ENCODE measurements around the gene ATP8A1.

The ATP8A1 gene

GRCh38 chr4:42562016-42562415 is 94.9 kb downstream of the ATP8A1 start:
- DNase-seq = no peak

DNA sequence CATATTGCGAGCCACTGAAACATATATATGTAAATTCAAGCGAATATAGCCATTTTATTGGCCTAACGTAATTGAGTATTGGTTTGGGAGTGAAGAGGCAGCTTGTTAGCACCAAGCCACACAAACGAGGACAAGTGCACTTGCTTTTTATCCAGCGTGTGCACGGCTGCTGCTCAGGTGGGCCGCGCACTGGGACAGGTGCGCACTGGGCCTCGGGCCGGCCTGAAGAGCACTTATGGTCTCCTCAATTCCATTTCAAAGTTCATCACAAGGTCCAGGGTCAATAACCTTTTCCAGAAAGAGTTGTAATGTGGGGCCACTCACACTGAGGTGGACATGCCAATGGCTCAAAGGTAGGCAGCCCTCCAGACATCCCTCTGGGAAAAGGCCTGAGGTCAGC is 95.9 kb downstream of the ATP8A1 start:
- no peak for DNase-seq

DNA sequence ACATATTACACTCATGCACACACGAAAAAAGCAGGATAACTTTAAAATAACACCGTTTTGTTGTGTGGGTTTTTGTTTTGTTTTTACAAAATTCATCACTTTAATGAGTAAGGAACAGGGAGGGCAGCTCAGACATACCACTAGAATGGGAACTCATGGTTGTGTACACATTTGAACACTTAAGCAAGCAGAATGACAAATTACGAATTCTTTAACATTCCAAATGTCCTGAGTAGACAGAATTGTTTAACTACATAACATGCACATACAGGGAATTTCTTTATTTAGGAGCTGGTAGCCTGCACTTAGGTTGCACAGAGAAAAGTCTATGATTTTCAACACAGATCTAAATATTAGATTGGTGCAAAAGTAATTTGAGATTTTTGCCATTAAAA is 96.4 kb downstream of the ATP8A1 start:
- no peak for DNase-seq

- no peak for DNase-seq
These were observed 98.7 kb downstream of the ATP8A1 start for GRCh38 chr4:42558156-42558555.

DNA sequence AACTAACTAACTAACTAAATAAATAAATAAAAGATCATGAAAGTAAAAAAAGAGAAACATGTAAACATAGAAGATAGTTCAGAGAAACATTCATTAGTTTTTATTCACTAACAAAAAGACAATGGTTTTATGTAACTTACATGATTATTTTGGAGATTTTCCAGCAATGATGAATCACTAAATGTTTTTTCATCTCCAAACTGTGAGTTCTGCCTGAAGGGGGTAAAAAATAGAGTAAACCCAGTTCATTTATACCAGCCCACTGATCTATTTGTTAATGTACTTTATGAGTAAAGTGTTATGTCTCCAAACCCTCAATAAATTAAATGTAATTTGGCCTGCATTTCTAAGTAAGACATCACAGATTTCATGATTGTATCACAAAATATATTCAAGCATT is 101.1 kb downstream of the ATP8A1 start:
- DNase-seq = peak; percentile 27

- no peak for DNase-seq
These were observed 102.8 kb downstream of the ATP8A1 start for GRCh38 chr4:42554072-42554471.

DNA sequence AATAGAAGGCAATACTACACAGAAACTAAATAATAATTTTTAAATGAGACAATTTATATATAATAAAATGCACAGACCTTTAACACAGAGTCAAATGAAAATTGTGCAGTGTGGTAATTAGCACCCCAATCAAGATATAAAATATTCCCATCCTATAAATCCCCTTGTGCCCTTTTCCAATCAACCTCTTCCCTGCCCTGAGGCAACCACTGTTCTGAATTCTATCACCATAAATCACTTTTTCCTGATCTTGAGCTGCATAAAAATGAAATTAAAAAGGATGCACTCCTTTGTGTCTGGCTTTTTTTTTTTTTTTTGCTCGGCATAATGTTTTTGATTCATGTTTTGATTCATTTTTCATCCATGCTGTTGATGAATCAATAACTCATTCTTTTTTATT is 107.0 kb downstream of the ATP8A1 start:
- no peak for DNase-seq

DNA sequence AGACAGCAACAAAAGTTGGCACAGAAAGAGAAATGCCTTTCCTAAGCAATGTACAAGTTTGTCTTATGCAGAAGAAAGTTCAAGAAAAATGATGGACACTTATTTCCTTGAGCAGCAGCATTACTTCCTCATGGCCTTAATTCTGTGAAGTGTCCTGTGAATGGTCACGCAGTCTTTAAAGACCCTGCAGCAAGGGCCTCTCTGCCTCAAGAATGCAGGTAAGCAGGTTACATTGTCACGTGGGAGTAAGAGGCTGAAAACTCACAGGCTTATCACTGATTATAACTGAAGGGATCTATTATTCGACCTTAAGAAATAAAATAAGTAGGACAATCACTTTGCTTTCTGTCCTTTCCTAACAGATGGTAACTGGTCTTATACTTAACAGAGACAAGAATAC is 109.1 kb downstream of the ATP8A1 start:
- DNase-seq = no peak

GRCh38 chr4:42543762-42544161 is 113.1 kb downstream of the ATP8A1 start:
- no peak for DNase-seq

GRCh38 chr4:42543126-42543525 is 113.8 kb downstream of the ATP8A1 start:
- no peak for DNase-seq

- DNase-seq = no peak
These were observed 115.3 kb downstream of the ATP8A1 start for GRCh38 chr4:42541647-42542046.

GRCh38 chr4:42533042-42533441 is 123.9 kb downstream of the ATP8A1 start:
- DNase-seq = no peak

GRCh38 chr4:42531341-42532030 is 125.4 kb downstream of the ATP8A1 start:
- DNase-seq = no peak

DNA sequence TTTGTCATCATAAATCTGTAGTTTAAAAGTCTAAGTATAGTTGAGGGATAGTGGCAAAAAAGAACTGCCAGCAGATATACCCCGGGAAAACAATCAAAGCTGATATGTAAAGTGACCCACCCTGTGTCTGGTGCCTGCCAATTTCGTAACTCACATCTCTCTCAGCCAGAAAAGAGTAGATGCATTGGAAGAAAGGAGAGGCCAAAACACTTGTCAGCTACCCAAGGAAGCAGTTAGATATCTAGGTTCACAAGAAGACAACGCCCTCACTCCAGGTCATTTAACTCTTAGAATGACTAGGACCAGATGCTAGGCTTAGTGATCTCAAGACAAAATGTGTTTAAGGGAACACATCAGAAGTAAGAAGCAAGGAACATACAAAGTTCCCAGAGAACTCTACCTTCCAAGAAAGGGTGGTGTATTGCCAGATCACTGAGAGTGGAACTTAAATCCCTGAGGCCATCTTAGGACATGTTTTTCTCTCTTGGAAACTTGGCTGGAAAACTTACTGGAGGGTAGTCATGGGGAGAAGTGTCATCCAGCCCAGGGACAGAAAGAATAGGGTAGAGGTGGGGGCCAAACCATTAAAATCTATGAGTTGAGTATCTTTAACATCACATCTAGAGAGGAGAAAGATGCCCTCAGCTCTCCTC is 133.7 kb downstream of the ATP8A1 start:
- no peak for DNase-seq

DNA sequence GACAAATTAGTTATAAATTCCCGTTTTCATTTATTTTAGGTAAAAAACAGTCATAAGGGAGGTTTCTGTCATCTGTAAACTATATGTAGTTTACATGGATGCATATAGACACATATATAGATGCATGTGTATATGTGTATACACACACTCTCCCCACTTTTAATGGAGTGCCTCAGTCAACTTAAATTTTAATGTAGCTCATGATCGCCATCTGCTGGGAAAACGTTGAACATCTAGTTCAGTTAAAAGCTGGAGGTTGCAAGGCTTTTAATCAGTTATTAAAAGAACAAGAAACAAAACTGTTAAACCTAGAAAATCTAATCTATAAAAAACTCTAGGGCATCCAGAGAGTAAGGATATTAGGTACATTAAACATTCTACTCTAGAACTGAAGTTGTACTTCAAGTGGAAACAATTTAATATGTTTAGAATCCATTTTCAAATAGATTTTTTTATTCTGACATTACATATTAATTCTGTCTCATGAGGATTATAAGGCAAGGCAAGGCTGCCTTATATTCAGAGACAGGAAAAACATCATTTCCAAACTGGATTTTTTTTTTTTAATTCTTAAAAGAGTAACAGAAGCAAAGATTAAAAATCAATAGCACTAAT is 137.0 kb downstream of the ATP8A1 start:
- DNase-seq = no peak

DNA sequence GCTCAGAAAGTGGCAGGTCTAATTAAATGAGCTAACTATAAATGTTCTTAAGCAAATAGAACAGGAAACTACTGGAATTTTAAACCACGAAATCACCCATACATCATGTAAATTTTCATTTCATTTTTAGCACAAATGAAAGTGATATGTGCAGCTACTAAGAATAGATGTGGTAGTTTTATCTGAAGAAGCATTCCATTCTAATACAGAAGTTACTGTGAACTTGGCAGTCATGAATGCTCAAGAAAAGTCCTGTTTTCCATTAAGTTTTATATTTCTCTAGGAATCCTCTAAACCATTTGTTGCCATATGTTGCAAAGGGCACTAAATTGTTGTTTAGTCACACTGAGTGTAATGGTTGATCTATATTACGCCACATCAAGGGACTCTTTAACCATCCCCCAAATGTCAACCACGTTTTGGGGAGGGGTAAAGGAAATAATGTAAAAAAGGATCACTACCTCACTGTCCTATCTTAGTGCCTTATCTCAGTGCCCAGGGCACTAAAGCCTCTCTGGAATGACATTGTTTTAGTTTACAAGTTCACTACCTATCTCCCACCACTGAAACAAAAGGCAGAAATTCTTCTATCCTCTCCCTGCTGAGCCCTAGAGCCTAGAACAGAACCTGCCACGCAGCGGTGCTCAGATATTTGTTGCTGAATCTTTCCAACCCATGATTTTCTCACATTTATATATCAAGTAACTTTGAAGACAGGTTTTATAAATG is 141.6 kb downstream of the ATP8A1 start:
- DNase-seq = no peak

- DNase-seq = no peak
These were observed 143.0 kb downstream of the ATP8A1 start for GRCh38 chr4:42513748-42514492.

DNA sequence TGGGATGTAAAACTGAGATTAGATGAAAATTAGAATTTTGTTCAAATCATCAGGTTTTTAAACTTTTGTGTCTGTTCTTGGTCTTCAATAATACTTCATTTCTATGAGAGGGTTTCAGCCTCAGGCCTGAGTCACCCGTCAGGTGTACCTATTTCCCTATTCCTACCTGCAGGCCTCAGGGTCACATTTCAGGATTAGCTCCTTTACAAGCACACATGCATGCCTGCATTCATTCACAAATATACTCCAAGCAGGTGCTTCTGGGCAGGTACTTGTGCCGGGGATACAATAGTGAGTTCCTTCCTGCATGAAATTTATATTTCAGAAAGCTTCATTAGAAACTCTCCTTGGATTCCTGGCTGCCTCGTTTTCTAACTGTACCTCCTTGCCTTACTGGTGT is 144.7 kb downstream of the ATP8A1 start:
- no peak for DNase-seq

GRCh38 chr4:42510225-42510624 is 146.7 kb downstream of the ATP8A1 start:
- no peak for DNase-seq

DNA sequence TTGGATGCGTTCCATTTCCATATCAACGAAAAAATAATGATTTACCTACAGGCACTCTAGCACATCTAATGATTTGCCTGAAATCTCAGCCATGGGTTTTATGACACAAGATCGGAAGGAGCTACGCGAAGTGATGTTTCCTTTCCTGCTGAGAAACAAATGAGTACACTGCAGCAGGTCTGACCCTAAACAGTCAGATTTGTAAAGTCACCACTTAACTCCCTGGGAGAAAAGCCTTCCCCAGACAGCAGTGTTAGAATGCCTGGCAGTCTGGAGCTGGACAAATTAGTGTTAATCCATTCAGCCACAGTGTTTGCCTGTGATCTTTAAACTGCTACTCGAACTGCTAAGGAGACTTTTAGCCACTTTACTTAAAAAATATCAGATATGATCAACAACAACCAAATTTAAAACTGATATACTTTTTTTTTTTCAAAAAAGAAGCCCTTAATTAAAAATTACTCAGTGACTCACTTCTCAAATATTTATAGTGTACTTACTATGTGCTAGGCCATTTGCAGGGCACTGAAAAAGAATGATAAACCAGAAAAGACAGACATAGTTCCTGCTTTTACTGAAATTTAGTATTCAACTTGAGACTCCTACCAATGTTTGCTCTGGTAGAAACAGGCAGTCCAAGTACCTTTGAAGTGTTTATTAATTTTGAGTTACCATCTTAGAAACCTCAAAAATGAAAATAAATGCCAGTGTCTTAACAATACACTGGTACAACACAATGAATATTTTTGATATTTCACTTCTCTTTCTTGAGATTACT is 155.1 kb downstream of the ATP8A1 start:
- no peak for DNase-seq

DNA sequence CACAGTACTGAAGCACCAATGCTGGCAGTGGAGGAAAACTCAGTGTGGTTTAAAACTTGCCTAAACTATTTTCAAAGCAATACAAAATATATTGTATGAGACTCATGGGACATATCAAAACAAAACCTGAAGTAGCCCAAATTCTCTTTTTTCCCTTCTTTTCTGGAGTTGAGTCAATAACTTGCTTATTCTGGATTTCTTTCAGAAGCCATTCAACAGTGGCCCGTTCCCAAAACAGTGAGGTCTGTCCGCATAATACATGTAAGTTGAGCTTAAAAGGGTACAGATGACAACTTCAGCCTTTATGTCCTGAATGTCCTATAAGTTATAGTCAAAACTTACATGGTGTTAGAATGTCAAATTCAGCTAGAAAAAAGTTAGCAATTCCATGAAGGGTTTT is 158.9 kb downstream of the ATP8A1 start:
- no peak for DNase-seq
